ENCODE results near the gene PDGFA.

The PDGFA gene

DNA sequence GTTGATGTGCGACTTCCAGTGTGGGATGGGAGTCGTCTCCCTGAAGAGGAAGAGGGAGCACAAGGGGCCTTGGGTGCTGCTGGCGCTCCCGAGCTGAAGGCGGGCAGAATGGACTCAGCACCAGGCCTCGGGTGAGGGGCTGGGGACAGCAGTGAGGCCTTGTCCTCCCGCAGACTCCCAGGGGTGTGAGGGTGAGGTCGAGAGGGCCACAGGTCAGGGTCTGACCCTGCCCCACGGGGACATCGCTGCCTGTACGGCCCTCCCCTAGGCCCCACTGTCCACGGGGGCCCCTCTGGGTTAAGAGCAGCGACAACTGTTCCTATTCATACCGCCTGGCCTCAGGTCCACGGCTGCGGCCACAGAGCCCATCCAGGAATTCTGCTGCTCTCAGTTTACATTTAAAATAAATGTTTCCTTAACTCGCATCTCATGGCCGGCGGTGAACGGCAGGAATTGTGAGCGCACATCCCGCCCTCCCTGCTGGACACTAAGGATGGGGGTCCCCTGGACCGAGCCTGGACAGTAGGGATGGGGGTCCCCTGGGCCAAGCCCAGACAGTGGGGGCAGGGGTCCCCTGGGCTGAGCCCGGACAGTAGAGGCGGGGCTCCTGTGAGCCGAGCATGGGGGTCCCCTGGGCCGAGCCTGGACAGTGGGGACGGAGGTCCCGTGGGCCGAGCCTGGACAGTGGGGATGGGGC lies 61.7 kb downstream of the PDGFA start:
- DNase-seq: no peak

DNA sequence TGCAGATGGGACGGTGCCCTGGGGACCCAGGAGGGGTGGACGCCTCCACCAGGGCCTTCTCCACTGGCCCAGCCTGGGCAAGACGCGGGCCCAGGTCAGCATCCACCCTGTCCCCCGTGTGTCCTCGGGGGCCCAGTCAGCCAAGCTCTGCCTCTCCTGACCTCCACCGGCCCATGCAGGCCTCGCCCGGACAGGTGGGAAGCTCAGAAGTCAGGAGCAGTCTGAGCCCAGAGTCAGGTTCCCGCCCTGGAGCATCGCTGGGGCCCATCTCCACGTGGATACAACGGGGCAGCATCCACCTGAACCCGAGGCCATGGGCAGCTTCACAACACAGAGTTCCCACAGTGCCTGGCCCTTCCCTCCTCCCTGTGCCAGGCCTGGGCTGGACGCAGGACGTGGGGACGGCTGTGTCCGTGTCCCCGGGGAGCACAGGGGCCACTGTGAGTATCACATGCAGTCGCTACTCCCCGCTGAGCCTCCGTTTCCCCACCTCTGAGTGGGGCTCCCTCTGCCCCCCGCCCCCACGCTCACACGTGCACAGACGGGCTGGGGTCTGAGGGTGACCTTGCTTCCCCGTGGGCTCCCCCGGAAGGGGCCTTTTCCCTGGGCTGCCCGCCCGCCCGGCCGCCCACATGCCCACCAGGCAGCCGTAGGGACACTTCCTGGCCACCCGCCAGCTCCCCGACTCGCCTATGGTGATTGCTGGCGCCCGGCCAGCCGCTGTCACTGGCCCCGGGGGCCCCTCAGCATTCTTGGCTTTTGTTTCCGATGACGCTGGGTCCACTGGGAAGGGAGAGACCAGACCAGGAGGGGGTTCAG lies 64.3 kb downstream of the PDGFA start:
- no peak for DNase-seq

DNA sequence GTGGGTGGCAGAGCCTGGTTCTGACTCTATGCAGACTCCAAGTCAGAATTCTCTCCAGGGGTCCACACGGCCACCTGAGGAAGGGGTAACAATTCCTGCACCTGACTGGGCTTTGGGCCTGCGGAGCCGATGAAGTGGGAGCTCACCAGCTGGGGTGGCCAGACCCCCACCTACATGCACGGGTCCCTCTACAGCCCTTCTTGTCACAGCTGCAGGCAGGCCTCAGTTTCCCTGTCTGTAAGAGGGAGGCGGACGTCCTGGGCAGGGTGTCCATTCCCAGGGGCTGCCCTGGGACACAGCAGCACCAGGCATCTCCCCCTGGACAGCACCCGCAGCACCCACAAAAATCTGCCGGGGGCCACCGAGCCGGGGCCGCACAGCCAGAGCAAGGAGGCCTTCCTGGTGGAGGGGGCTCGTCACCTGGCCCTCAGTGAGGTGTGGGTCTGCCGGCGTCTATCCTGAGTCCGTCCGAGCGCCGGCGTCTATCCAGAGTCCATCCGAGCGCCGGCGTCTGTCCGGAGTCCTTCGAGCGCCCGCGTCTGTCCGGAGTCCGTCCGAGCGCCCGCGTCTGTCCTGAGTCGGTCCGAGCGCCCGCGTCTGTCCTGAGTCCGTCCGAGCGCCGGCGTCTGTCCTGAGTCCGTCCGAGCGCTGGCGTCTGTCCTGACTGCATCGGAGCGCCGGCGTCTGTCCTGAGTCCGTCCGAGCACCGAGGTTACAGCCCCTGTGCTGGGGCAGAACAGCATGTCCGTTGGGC lies 65.1 kb downstream of the PDGFA start:
- no peak for DNase-seq

DNA sequence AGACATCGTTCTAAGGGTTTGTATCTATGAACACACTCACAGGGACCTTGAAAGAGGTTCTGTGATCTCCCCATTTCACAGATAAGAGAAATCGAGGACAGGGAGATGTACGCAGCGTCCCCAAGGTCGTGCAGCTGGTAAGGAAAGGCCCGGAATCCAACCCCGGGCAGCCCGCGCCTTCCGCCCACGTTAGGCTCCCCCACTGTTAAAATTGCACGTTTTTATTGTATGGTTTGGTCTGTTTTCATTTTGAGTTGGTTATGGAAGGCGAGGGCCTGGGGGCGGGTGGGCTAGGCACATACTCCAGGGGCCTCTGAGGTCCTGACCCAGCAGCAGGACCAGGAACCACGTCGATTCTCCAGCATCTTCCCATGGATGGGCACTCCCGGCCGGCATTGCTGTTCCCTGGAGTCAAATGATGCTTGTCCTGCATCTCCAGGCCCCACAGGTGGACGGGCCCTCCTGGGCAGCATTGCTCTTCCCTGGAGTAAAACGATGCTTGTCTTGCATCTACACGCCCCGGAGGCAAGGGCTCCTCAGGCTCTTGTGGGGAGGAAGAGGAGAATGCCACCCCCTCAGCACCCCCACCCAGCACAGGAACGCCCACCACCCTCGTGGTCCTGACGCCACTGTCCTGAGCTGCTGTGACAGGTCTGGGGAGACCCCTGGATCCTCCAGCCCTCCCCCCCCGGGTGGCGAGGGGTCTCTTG lies 65.9 kb downstream of the PDGFA start:
- DNase-seq: no peak

DNA sequence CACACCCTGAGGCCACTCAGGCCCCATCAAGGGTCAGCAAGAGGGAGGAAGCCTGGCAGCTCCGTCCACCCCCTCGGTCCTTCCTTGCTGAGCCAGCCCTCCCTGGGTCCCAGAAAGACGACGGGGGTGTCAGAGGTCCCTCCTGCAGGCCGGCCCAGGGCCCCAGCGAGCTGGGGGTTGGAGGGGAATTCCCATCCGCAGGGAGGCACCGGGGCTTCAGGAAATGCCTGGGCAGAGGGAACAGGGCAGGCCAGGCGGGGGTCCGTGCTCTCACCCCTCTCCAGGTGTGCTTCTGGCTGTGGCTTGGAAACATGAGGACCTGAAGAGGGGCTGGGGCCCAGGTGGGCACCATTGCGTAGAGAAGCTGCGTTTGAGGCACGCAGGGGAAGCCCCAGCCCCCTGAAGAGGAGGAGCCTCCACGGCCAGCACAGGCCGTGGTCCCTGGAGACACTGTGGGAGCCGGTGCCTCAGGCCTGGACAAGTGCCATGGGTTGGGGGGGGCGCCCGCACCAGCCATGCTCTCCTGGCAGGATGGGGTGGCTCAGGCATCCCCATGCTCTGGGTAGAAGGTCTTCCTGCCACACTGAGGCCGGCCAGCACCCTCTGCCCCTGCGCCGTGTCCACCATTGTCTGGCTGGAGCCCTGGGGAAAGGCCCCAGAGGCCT lies 66.7 kb downstream of the PDGFA start:
- no peak for DNase-seq

DNA sequence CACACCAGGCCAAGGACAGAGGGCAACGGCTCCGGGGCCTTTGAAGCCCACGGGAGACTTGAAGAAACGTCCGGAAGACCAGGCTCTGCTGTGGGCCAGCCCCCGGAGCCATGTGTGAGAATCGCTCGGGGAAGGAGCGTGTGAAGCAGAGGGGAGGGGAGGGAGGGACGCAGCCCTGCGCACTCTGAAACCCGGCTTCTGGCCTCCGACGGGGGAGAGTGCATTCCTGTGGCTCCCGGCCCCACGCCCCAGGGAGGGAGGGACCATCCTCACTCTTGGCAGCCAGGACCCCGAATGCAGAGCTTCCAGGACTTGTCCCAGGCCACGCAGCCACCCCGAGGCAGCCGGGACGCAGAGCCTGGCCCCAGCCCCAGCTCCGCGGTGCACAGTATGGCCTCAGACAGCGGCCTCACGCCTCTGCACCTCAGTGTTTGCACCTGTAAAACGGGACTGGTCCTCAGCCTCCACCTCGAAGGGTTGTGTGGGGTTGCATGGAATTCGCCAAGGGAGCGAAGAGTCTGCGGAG lies 67.4 kb downstream of the PDGFA start:
- DNase-seq: no peak

DNA sequence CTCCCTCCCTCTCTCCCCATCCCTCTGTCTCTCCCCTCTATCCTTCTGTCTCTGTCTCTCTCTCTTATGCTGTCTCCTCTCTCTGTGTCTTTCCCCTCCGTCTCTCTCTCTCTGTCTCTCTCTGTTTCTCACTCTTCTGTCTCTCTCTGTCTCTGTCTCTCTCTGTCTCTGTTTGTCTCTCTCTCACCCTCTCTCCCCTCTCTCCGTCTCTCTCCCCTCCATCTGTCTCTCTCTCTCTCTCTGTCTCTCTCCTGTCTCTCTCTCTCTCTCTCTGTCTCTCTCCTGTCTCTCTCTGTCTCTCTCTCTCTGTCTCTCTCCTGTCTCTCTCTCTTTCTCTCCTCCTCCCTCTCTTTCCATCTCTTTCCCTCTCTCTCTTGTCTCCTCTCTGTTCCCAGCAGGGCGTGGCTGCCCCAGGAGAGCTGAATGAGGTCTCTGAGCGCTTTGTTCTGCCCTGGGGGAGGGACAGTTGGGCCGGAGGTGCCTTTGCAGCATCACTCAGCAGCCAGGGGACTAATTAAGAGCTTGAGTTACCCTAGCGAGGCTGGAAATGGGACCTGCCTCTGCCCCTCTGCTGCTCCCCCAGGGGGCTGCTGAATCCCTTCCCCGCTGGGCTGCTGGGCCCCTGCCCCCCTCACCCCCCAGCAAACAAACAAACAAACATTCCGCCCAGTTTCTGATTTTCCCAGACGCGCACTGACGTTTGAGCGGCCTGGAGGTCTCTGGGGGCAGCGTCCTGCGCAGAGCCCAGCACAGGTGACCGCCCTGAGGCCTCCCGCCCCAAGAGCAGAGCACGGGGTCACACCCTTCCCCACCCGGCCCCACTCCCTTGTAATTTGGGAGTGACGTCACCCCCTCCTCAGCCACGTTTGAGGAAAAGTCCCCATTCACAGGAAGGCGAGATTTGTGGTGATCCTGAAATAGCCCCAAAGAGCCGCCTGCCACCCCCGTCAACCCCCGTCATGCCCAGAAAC lies 68.1 kb downstream of the PDGFA start:
- DNase-seq: no peak

DNA sequence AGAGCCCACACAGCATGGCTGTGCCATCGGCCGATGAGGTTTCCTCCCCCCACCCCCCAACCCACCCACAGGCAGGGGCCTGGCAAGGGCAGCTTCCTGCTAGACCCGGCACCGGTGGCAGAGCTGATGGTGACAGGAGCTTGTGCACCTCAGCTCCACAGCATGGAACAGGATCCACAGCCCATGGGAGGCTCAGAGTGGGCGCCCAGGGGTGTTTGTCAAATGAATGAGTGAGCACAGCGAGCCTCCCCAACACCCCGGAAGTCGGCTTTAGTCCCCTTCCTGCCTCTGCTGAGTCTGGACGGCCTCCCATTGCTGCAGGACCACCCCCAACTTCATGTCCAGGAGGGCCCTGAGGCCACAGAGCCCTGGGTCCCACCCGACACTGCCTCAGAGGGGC lies 68.9 kb downstream of the PDGFA start:
- DNase-seq: no peak

DNA sequence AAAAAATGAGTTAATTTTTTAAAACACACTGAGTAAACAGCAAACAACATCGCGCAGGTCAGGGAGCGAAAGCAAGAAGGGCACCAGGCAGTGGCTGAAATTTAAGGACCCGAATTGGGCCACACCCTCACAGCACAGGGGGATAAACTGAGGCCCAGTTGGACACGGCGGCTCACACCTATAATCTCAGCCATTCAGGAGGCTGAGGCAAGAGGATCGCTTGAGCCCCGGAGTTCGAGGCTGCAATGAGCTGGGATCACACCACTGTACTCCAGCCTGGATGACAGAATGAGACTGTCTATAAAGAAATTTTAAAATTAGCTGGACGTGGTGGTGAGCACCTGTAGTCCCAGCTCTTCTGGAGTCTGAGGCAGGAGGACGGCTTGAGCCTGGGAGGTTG lies 69.6 kb downstream of the PDGFA start:
- DNase-seq: no peak

DNA sequence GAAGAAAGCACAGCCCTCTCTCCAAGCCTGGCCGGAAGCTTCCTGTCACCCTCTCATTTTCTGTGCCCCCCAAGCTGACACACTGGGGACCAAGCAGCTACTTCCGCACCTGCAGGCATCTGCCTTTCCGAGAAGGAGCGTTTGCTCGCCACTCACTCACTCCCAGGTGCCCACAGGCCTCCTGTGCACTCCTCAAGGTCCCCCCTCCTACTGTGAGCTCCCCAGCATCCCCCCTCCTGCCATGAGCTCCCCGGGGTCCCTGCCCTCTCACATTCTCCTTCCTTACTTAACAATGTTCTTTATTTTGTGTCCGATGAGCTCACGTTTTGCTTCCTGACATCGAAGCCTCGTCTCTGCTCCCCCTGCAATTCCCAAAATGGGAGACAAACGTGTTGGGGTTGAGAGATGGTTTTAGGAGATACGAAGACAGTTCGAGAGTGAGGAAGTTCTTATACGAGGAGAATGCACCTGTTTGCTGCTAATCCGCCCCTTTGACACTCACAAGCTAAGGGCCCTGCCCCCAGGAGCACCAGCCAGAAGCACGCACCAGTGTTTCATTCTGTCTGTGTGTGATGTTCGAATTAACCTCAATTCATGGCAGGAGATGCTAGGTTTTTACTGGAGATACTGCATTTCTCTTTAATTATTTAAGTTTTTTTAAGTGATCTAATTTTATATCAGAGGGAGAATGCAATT lies 70.2 kb downstream of the PDGFA start:
- DNase-seq: no peak

DNA sequence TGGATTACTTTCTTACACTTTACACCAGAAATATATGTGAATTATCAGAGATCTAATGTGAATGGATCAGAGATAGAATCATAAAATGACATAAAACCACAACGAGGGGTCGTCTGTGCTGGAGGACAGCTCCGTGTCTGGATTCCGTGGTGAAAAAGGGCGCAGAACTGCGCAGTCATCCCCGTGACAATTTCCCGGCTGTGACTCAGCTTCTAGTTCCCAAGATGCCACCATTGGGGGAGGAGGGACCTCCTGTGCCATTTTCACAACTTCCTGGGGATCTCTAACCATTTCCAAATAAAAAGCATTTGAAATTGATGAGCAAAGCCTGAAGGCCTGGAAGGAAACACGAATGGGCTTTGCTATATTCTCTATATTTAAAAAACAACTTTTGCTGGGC lies 72.1 kb downstream of the PDGFA start:
- no peak for DNase-seq

Measured in NCI-H226 (cell line).